HEK293 (cell line): ENCODE data around the gene SEMA4B.

Source experiments
- CTCF ChIA-PET: fragments of 350-600 bp; formaldehyde crosslinking; extraction: SDS; loops from one replicate; lab custom pipeline; 2021; ENCODE audit warnings: antibody characterized with exemption; lab: Yijun Ruan, JAX
- POLR2A ChIA-PET: fragments of 300-600 bp; formaldehyde crosslinking; extraction: SDS; loops from one replicate; lab custom pipeline; 2020; ENCODE audit warnings: antibody characterized with exemption, inconsistent platforms; lab: Yijun Ruan, JAX
- H3K27ac ChIP-seq: fragments of 200-500 bp; sonication (Bioruptor generic); 2 replicates; pipeline ENCODE4 v1.5.1; 2014; ENCODE audit warnings: low read depth, low read length, control low read depth, inconsistent platforms; ENCODE audit errors: extremely low read depth
- H3K36me3 ChIP-seq, 2 experiments: fragments of 200-500 bp in 1 of 2; sonication (Bioruptor generic) in 1 of 2; 1 replicate in 1 of 2; 2 replicates in 1 of 2; pipeline ENCODE4 v1.5.1; 2014 to 2017; ENCODE audit warnings: inconsistent platforms in 2 of 2, low read length in 2 of 2; ENCODE audit not compliant: control insufficient read depth in 2 of 2, insufficient read depth in 1 of 2
- H3K4me1 ChIP-seq: fragments of 200-500 bp; sonication (Bioruptor generic); 2 replicates; pipeline ENCODE4 v1.5.1; 2014; ENCODE audit warnings: mild to moderate bottlenecking, low read length, inconsistent platforms; ENCODE audit not compliant: control insufficient read depth, insufficient read depth
- H3K4me3 ChIP-seq: 2 replicates; pipeline ENCODE4 v1.5.1; 2011; ENCODE audit warnings: low read depth, mild to moderate bottlenecking, control low read depth, low read length, moderate library complexity
- H3K9me3 ChIP-seq: fragments of 200-500 bp; sonication (Bioruptor generic); 2 replicates; pipeline ENCODE4 v1.5.1; 2014; ENCODE audit warnings: low read depth, low read length, inconsistent platforms; ENCODE audit not compliant: control insufficient read depth, insufficient read depth
- FEZF1 ChIP-seq: fragments of 450-650 bp; formaldehyde crosslinking; IDR thresholded peaks from 2 replicates; pipeline ENCODE4 v1.5.1; 2016; ENCODE audit warnings: missing biosample characterization, missing genetic modification characterization
- GLI2 ChIP-seq: fragments of 450-650 bp; formaldehyde crosslinking; IDR thresholded peaks from 2 replicates; pipeline ENCODE4; 2017; ENCODE audit warnings: missing biosample characterization, missing genetic modification characterization, low read depth, borderline replicate concordance
- GLIS2 ChIP-seq: fragments of 450-650 bp; formaldehyde crosslinking; IDR thresholded peaks from 2 replicates; pipeline ENCODE4 v1.5.1; 2016; ENCODE audit warnings: missing biosample characterization, missing genetic modification characterization
- MYNN ChIP-seq: fragments of 450-650 bp; formaldehyde crosslinking; IDR thresholded peaks from 2 replicates; pipeline ENCODE4 v1.5.1; 2016; ENCODE audit warnings: missing biosample characterization, missing genetic modification characterization, borderline replicate concordance
- OSR2 ChIP-seq: fragments of 450-650 bp; formaldehyde crosslinking; IDR thresholded peaks from 2 replicates; pipeline ENCODE4 v1.5.1; 2016; ENCODE audit warnings: missing biosample characterization, missing genetic modification characterization
- RBAK ChIP-seq: fragments of 450-650 bp; formaldehyde crosslinking; IDR thresholded peaks from 2 replicates; pipeline ENCODE4 v1.5.1; 2016; ENCODE audit warnings: missing biosample characterization, missing genetic modification characterization
- SCRT2 ChIP-seq: fragments of 450-650 bp; formaldehyde crosslinking; IDR thresholded peaks from 2 replicates; pipeline ENCODE4 v1.5.1; 2016; ENCODE audit warnings: missing biosample characterization, missing genetic modification characterization
- ZBTB20 ChIP-seq: fragments of 450-650 bp; formaldehyde crosslinking; IDR thresholded peaks from 2 replicates; pipeline ENCODE4 v1.5.1; 2016; ENCODE audit warnings: missing biosample characterization, missing genetic modification characterization
- ZBTB7A ChIP-seq: fragments of 450-650 bp; formaldehyde crosslinking; IDR thresholded peaks from 2 replicates; pipeline ENCODE4 v1.5.1; 2016; ENCODE audit warnings: low read depth, missing biosample characterization, missing genetic modification characterization
- ZIC2 ChIP-seq: fragments of 450-650 bp; formaldehyde crosslinking; IDR thresholded peaks from 2 replicates; pipeline ENCODE4 v1.5.1; 2016; ENCODE audit warnings: missing biosample characterization, missing genetic modification characterization
- ZNF121 ChIP-seq: fragments of 450-650 bp; formaldehyde crosslinking; IDR thresholded peaks from 2 replicates; pipeline ENCODE4 v1.5.1; 2016; ENCODE audit warnings: missing biosample characterization, missing genetic modification characterization
- ZNF140 ChIP-seq: fragments of 450-650 bp; formaldehyde crosslinking; IDR thresholded peaks from 2 replicates; pipeline ENCODE4 v1.5.1; 2016; ENCODE audit warnings: missing biosample characterization, missing genetic modification characterization
- ZNF18 ChIP-seq: fragments of 450-650 bp; formaldehyde crosslinking; IDR thresholded peaks from 2 replicates; pipeline ENCODE4 v1.5.1; 2016; ENCODE audit warnings: missing biosample characterization, missing genetic modification characterization
- ZNF2 ChIP-seq: fragments of 450-650 bp; formaldehyde crosslinking; IDR thresholded peaks from 2 replicates; pipeline ENCODE4 v1.5.1; 2016; ENCODE audit warnings: missing biosample characterization, missing genetic modification characterization
- ZNF214 ChIP-seq: fragments of 450-650 bp; formaldehyde crosslinking; IDR thresholded peaks from 2 replicates; pipeline ENCODE4 v1.5.1; 2017; ENCODE audit warnings: missing biosample characterization, mild to moderate bottlenecking, missing genetic modification characterization, borderline replicate concordance
- ZNF341 ChIP-seq: fragments of 450-650 bp; formaldehyde crosslinking; IDR thresholded peaks from 2 replicates; pipeline ENCODE4; 2016; ENCODE audit warnings: low read depth, missing biosample characterization, missing genetic modification characterization
- ZNF350 ChIP-seq: fragments of 450-650 bp; formaldehyde crosslinking; IDR thresholded peaks from 2 replicates; pipeline ENCODE4 v1.5.0; 2017; ENCODE audit warnings: missing biosample characterization, mild to moderate bottlenecking, missing genetic modification characterization
- ZNF362 ChIP-seq: fragments of 450-650 bp; formaldehyde crosslinking; IDR thresholded peaks from 2 replicates; pipeline ENCODE4 v1.5.1; 2016; ENCODE audit warnings: missing biosample characterization, missing genetic modification characterization
- ZNF394 ChIP-seq: fragments of 450-650 bp; formaldehyde crosslinking; IDR thresholded peaks from 2 replicates; pipeline ENCODE4 v1.5.1; 2016; ENCODE audit warnings: missing biosample characterization, missing genetic modification characterization, mild to moderate bottlenecking, moderate library complexity, borderline replicate concordance
- ZNF501 ChIP-seq: fragments of 450-650 bp; formaldehyde crosslinking; IDR thresholded peaks from 2 replicates; pipeline ENCODE4 v1.5.1; 2016; ENCODE audit warnings: missing biosample characterization, missing genetic modification characterization
- ZNF560 ChIP-seq: fragments of 450-650 bp; formaldehyde crosslinking; IDR thresholded peaks from 2 replicates; pipeline ENCODE4 v1.5.1; 2017; ENCODE audit warnings: missing biosample characterization, missing genetic modification characterization, borderline replicate concordance
- ZNF571 ChIP-seq: fragments of 450-650 bp; formaldehyde crosslinking; IDR thresholded peaks from 2 replicates; pipeline ENCODE4 v1.5.0; 2017; ENCODE audit warnings: missing biosample characterization, missing genetic modification characterization
- ZNF624 ChIP-seq: fragments of 450-650 bp; formaldehyde crosslinking; IDR thresholded peaks from 2 replicates; pipeline ENCODE4 v1.5.1; 2017; ENCODE audit warnings: missing biosample characterization, missing genetic modification characterization
- ZNF639 ChIP-seq: fragments of 450-650 bp; formaldehyde crosslinking; IDR thresholded peaks from 2 replicates; pipeline ENCODE4 v1.5.1; 2016; ENCODE audit warnings: missing biosample characterization, missing genetic modification characterization
- ZNF704 ChIP-seq: fragments of 450-650 bp; formaldehyde crosslinking; IDR thresholded peaks from 2 replicates; pipeline ENCODE4 v1.5.1; 2016; ENCODE audit warnings: missing biosample characterization, missing genetic modification characterization
- ZNF777 ChIP-seq: fragments of 450-650 bp; formaldehyde crosslinking; IDR thresholded peaks from 2 replicates; pipeline ENCODE4 v1.5.1; 2017; ENCODE audit warnings: missing biosample characterization, missing genetic modification characterization, borderline replicate concordance
- ZNF785 ChIP-seq: fragments of 450-650 bp; formaldehyde crosslinking; IDR thresholded peaks from 2 replicates; pipeline ENCODE4 v1.5.1; 2016; ENCODE audit warnings: missing biosample characterization, missing genetic modification characterization
- ZNF830 ChIP-seq: fragments of 450-650 bp; IDR thresholded peaks from 2 replicates; pipeline ENCODE4 v1.5.0; 2018; ENCODE audit warnings: missing biosample characterization, missing genetic modification characterization, low read depth, mild to moderate bottlenecking, moderate library complexity
- ZNF843 ChIP-seq: fragments of 450-650 bp; formaldehyde crosslinking; IDR thresholded peaks from 2 replicates; pipeline ENCODE4 v1.5.1; 2016; ENCODE audit warnings: missing biosample characterization, missing genetic modification characterization
- ZSCAN16 ChIP-seq: fragments of 450-650 bp; formaldehyde crosslinking; IDR thresholded peaks from 2 replicates; pipeline ENCODE4 v1.5.1; 2016; ENCODE audit warnings: missing biosample characterization, missing genetic modification characterization
- ZXDB ChIP-seq: fragments of 450-650 bp; formaldehyde crosslinking; IDR thresholded peaks from 2 replicates; pipeline ENCODE4 v1.5.1; 2016; ENCODE audit warnings: missing biosample characterization, missing genetic modification characterization

The SEMA4B gene

GRCh38 chr15:90248789-90249202, 47.7 kb downstream of the SEMA4B start:
- CTCF ChIA-PET: interaction anchor here (0.7 to 2.0 kb wide), 5 partner anchors 16 to 106 kb away, joined by 3 to 9 read pairs (median 5); partner anchors contain the start of gene CIB1
- TF ChIP-seq ZNF121 (peak; percentile 99), ZNF362 (tag by site-specific recombination) (peak; percentile 73), GLI2 (tag by site-specific recombination) (no peak), ZNF624 (tag by site-specific recombination) (no peak), ZNF777 (tag by site-specific recombination) (0 out of 2 replicates have a peak, but pooled peaks have one; percentile 45)
- Histone ChIP-seq H3K4me3 (no peak overlapping the region), H3K9me3 (no peaks in the 10 kb centered on the region), H3K36me3 (no peaks in the 10 kb centered on the region), H3K4me1 (no peaks in the 10 kb centered on the region; the same call in 1 of the 2 replicates), H3K27ac (no peak overlapping the region)
- POLR2A ChIA-PET: interaction anchor here (0.6 to 2.4 kb wide), 18 partner anchors 8 to 682 kb away, joined by 3 to 38 read pairs (median 3); partner anchors contain the start of genes CIB1, GDPGP1, IDH2 and IQGAP1

GRCh38 chr15:90249203-90249863, 48.2 kb downstream of the SEMA4B start, which contains the start of gene TTLL13:
Gene TTLL13, plus strand, starts transcription at chr15:90249556. Its CDS starts 1,075 bp downstream, at chr15:90250631.
- H3K4me1 ChIP-seq: no peaks in the 10 kb centered on the region; the same call in 1 of the 2 replicates
- CTCF ChIA-PET: interaction anchor here (0.7 to 2.0 kb wide), 7 partner anchors 11 to 106 kb away, joined by 3 to 9 read pairs (median 5); partner anchors contain the start of genes CIB1 and NGRN
- H3K4me3 ChIP-seq: peak within 1 kb of the TSS; percentile 73
- no peak within 1 kb of the TSS for H3K27ac ChIP-seq
- no peaks in the 10 kb centered on the region for H3K36me3 ChIP-seq
- no peaks in the 10 kb centered on the region for H3K9me3 ChIP-seq
- POLR2A ChIA-PET: interaction anchor here (0.6 to 2.4 kb wide), 19 partner anchors 8 to 681 kb away, joined by 3 to 38 read pairs (median 3); partner anchors contain the start of genes AP3S2, CIB1, GDPGP1 and IDH2
- TF ChIP-seq ZNF214 (tag by site-specific recombination) (no peak), ZNF394 (no peak), ZNF843 (tag by site-specific recombination) (0 out of 2 replicates have a peak, but pooled peaks have one; percentile 29), SCRT2 (tag by site-specific recombination) (no peak), ZXDB (tag by site-specific recombination) (peak; percentile 98), OSR2 (tag by site-specific recombination) (peak; percentile 57), ZBTB7A (no peak), ZNF785 (tag by site-specific recombination) (no peak), ZNF18 (tag by site-specific recombination) (no peak), ZNF704 (tag by site-specific recombination) (no peak), ZNF501 (tag by site-specific recombination) (peak; percentile 79), MYNN (tag by site-specific recombination) (no peak), ZBTB20 (no peak; the same call in 1 of the 2 replicates), ZNF350 (tag by site-specific recombination) (no peak), ZNF560 (tag by site-specific recombination) (no peak), ZNF830 (tag by site-specific recombination) (no peak), ZNF140 (tag by site-specific recombination) (no peak), ZSCAN16 (tag by site-specific recombination) (no peak), RBAK (no peak), GLIS2 (peak; percentile 95), ZNF571 (tag by site-specific recombination) (no peak), ZIC2 (tag by site-specific recombination) (peak; percentile 63), ZNF341 (tag by site-specific recombination) (peak; percentile 60), ZNF2 (tag by site-specific recombination) (no peak), FEZF1 (tag by site-specific recombination) (peak; percentile 92), ZNF639 (no peak)
